ENCODE data around the gene GDI1.
A peak's percentile ranks its signal among the peaks of the same experiment; 100 is the strongest.

Gene GDI1

DNA sequence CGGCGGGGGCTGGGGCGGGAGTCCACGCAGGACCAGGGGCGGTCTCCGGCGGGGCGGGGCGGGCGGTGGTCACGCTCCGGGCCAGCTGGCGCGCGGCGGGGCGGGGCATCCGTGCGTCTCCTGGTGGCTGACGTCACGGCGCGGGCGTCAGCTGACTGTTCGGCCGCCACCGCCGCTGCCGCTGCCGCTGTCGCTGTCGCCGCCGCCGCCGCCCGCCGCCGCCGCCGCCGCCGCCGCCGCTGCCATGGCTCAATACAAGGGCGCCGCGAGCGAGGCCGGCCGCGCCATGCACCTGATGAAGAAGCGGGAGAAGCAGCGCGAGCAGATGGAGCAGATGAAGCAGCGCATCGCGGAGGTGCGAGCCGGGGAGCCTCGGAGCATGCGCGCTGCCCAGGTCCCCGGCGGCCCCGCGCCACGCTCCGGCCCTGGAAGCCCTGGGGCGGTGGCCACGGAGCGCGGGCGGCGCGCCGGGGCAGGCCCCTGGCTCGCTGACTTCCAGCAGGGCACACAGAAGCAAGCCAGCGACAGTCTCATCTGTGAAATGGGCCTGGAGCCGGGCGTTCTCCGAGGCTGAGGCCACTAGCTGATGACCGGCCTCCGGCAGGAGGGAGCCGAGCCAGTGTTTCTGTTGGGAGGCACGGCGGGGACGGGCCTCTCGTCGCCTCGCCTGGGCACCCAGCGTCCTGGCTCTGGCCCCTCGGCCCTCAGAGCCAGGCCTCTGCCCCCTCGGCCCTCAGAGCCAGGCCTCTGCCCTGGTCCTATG lies 7.2 kb downstream of the GDI1 start, which contains the start of gene FAM50A:
Gene FAM50A, plus strand, starts transcription at position 150 of the 763 bp plus-strand sequence. Its CDS starts 95 bp downstream, at position 245.
- no peaks in the 10 kb centered on the region for H3K27me3 ChIP-seq (ENCODE audit: control insufficient read depth in 1 of 2, insufficient read depth in 1 of 2, low read length in 2 of 2)
- peak within 1 kb of the TSS in 1 of 2 experiments; percentile 33 for H2BK12ac ChIP-seq (ENCODE audit: low read length in 2 of 2)
- DNase-seq, result peak; percentile 65
- peak within 1 kb of the TSS; percentile 70 to 96 for H3K18ac ChIP-seq (ENCODE audit: low read depth in 1 of 2, low read length in 2 of 2)
- peak within 1 kb of the TSS; percentile 88 for H3K9ac ChIP-seq (ENCODE audit: low read length)
- peak within 1 kb of the TSS; percentile 70 for H4K91ac ChIP-seq (ENCODE audit: low read length)
- H3K27ac ChIP-seq (ENCODE audit: low read length, poor library complexity, severe bottlenecking), result peak within 1 kb of the TSS; percentile 47
- peaks cover 24% of the 10 kb centered on the region for H3K4me1 ChIP-seq (ENCODE audit: control insufficient read depth, insufficient read depth, low read depth, low read length)
- peak within 1 kb of the TSS; percentile 64 to 79 for H3K4me3 ChIP-seq (ENCODE audit: insufficient read depth in 1 of 2, low read depth in 1 of 2, low read length in 2 of 2)
- H2BK15ac ChIP-seq (ENCODE audit: low read depth, poor library complexity, severe bottlenecking), result peak within 1 kb of the TSS; percentile 7
- H3K23ac ChIP-seq (ENCODE audit: low read length in 2 of 2), result no peak within 1 kb of the TSS
- H4K8ac ChIP-seq (ENCODE audit: low read length), result peak within 1 kb of the TSS; percentile 91
- H3K79me1 ChIP-seq (replicated peaks; ENCODE audit: low read length, poor library complexity, severe bottlenecking), result peaks cover 11% of the 10 kb centered on the region
- peak within 1 kb of the TSS; percentile 81 to 92 for H3K4ac ChIP-seq (ENCODE audit: low read depth in 1 of 2, low read length in 2 of 2)
- peaks cover 61 to 80% of the 10 kb centered on the region in 2 experiments for H3K36me3 ChIP-seq (ENCODE audit: control insufficient read depth in 1 of 2, insufficient read depth in 2 of 2, low read depth in 1 of 2, low read length in 2 of 2)
- H2BK5ac ChIP-seq (ENCODE audit: low read depth, low read length, poor library complexity, severe bottlenecking), result no peak within 1 kb of the TSS
- H2AFZ ChIP-seq (ENCODE audit: low read depth, low read length), result no peak within 1 kb of the TSS
- 1% methylated on average over 32 of the region's 94 CpGs for WGBS
- peak within 1 kb of the TSS; percentile 72 for H3K4me2 ChIP-seq (ENCODE audit: low read length, poor library complexity, severe bottlenecking)
- H2AK5ac ChIP-seq (ENCODE audit: low read length, severe bottlenecking), result no peak within 1 kb of the TSS
- H3K14ac ChIP-seq (ENCODE audit: low read length in 2 of 2), result peak within 1 kb of the TSS in 1 of 2 experiments; percentile 70
- H2BK120ac ChIP-seq (ENCODE audit: low read depth, low read length), result peak within 1 kb of the TSS; percentile 83
- H3K9me3 ChIP-seq (ENCODE audit: control insufficient read depth, low read length), result no peaks in the 10 kb centered on the region

DNA sequence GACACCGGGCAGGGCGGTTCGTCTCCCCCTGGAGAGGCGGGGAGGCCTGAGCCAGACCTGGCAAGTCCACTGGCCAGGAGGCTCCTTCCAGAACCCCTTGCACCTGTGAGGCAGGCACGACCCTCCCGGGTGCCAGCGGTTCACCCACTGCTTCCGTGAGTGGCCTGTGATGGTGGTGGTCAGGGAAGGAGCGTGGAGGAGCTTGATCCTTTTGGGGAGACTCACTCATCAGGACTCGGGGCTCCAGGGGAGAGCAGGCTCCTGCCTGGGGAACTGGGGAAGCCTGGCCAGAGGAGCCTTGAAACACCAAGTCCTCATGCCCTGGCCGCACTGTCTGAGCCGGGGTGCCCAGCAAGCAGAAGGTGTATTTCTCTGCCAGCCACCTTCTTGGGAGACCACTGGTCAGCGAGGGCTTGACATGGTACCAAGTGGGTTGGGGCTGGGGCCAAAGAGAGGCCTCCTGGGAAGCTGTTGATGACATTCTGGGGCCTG lies 7.8 kb downstream of the GDI1 start:
- no peaks in the 10 kb centered on the region for H3K27me3 ChIP-seq (ENCODE audit: control insufficient read depth in 1 of 2, insufficient read depth in 1 of 2, low read length in 2 of 2)
- peak overlapping the region; percentile 83 for H2BK120ac ChIP-seq (ENCODE audit: low read depth, low read length)
- H3K79me1 ChIP-seq (replicated peaks; ENCODE audit: low read length, poor library complexity, severe bottlenecking), result peaks cover 13% of the 10 kb centered on the region
- peak overlapping the region in 1 of 2 experiments; percentile 33 for H2BK12ac ChIP-seq (ENCODE audit: low read length in 2 of 2)
- H2BK5ac ChIP-seq (ENCODE audit: low read depth, low read length, poor library complexity, severe bottlenecking), result no peak overlapping the region
- no peak overlapping the region for H2AK5ac ChIP-seq (ENCODE audit: low read length, severe bottlenecking)
- peak overlapping the region; percentile 70 to 96 for H3K18ac ChIP-seq (ENCODE audit: low read depth in 1 of 2, low read length in 2 of 2)
- H3K23ac ChIP-seq (ENCODE audit: low read length in 2 of 2), result no peak overlapping the region
- no peak overlapping the region for H3K27ac ChIP-seq (ENCODE audit: low read length, poor library complexity, severe bottlenecking)
- peak overlapping the region; percentile 54 for H4K8ac ChIP-seq (ENCODE audit: low read length)
- peak overlapping the region; percentile 88 for H3K9ac ChIP-seq (ENCODE audit: low read length)
- H3K4ac ChIP-seq (ENCODE audit: low read depth in 1 of 2, low read length in 2 of 2), result peak overlapping the region; percentile 81 to 92
- peak overlapping the region; percentile 57 for H3K4me2 ChIP-seq (ENCODE audit: low read length, poor library complexity, severe bottlenecking)
- peaks cover 24% of the 10 kb centered on the region for H3K4me1 ChIP-seq (ENCODE audit: control insufficient read depth, insufficient read depth, low read depth, low read length)
- H2AFZ ChIP-seq (ENCODE audit: low read depth, low read length), result no peak overlapping the region
- no peaks in the 10 kb centered on the region for H3K9me3 ChIP-seq (ENCODE audit: control insufficient read depth, low read length)
- peak overlapping the region; percentile 7 for H2BK15ac ChIP-seq (ENCODE audit: low read depth, poor library complexity, severe bottlenecking)
- H3K4me3 ChIP-seq (ENCODE audit: insufficient read depth in 1 of 2, low read depth in 1 of 2, low read length in 2 of 2), result peak overlapping the region; percentile 64 to 79
- no peak for DNase-seq
- WGBS, result 83% methylated on average over 8 of the region's 13 CpGs
- peaks cover 66 to 80% of the 10 kb centered on the region in 2 experiments for H3K36me3 ChIP-seq (ENCODE audit: control insufficient read depth in 1 of 2, insufficient read depth in 2 of 2, low read depth in 1 of 2, low read length in 2 of 2)
- peak overlapping the region in 1 of 2 experiments; percentile 44 for H3K14ac ChIP-seq (ENCODE audit: low read length in 2 of 2)
- H4K91ac ChIP-seq (ENCODE audit: low read length), result peak overlapping the region; percentile 56

DNA sequence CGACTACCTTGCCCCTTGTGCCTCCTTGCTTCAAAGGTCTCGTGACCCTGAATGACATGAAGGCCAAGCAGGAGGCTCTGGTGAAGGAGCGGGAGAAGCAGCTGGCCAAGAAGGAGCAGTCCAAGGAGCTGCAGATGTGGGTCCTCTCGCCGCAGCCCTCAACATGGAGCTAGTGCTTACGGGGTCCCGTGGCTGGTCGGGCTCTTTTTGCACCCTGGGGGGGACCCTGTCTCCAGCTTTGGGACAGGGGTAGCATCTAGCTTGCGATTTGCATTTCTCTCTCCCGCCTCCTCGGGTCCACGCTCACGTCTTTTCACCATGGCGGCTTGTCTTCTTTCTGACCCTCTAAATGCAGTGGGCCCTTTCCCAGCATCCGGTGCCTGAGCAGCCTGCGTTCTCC lies 8.8 kb downstream of the GDI1 start:
- H3K4me2 ChIP-seq (ENCODE audit: low read length, poor library complexity, severe bottlenecking), result no peak overlapping the region
- no peak overlapping the region for H2BK12ac ChIP-seq (ENCODE audit: low read length in 2 of 2)
- no peak overlapping the region for H2AFZ ChIP-seq (ENCODE audit: low read depth, low read length)
- H3K27me3 ChIP-seq (ENCODE audit: control insufficient read depth in 1 of 2, insufficient read depth in 1 of 2, low read length in 2 of 2), result no peaks in the 10 kb centered on the region
- H3K27ac ChIP-seq (ENCODE audit: low read length, poor library complexity, severe bottlenecking), result no peak overlapping the region
- no peak overlapping the region for H2AK5ac ChIP-seq (ENCODE audit: low read length, severe bottlenecking)
- no peaks in the 10 kb centered on the region for H3K9me3 ChIP-seq (ENCODE audit: control insufficient read depth, low read length)
- H3K79me1 ChIP-seq (replicated peaks; ENCODE audit: low read length, poor library complexity, severe bottlenecking), result peaks cover 18% of the 10 kb centered on the region
- H3K4me3 ChIP-seq (ENCODE audit: insufficient read depth in 1 of 2, low read depth in 1 of 2, low read length in 2 of 2), result peak overlapping the region in 1 of 2 experiments; percentile 79
- H3K4me1 ChIP-seq (ENCODE audit: control insufficient read depth, insufficient read depth, low read depth, low read length), result peaks cover 24% of the 10 kb centered on the region
- no peak overlapping the region for H3K9ac ChIP-seq (ENCODE audit: low read length)
- DNase-seq, result no peak
- WGBS, result over 99% methylated on average over 16 of the region's 16 CpGs
- no peak overlapping the region for H3K18ac ChIP-seq (ENCODE audit: low read depth in 1 of 2, low read length in 2 of 2)
- H3K23ac ChIP-seq (ENCODE audit: low read length in 2 of 2), result no peak overlapping the region
- no peak overlapping the region for H2BK120ac ChIP-seq (ENCODE audit: low read depth, low read length)
- H2BK5ac ChIP-seq (ENCODE audit: low read depth, low read length, poor library complexity, severe bottlenecking), result no peak overlapping the region
- no peak overlapping the region for H4K91ac ChIP-seq (ENCODE audit: low read length)
- no peak overlapping the region for H3K14ac ChIP-seq (ENCODE audit: low read length in 2 of 2)
- no peak overlapping the region for H4K8ac ChIP-seq (ENCODE audit: low read length)
- H3K36me3 ChIP-seq (ENCODE audit: control insufficient read depth in 1 of 2, insufficient read depth in 2 of 2, low read depth in 1 of 2, low read length in 2 of 2), result peaks cover 73 to 80% of the 10 kb centered on the region in 2 experiments
- H2BK15ac ChIP-seq (ENCODE audit: low read depth, poor library complexity, severe bottlenecking), result no peak overlapping the region
- H3K4ac ChIP-seq (ENCODE audit: low read depth in 1 of 2, low read length in 2 of 2), result no peak overlapping the region

DNA sequence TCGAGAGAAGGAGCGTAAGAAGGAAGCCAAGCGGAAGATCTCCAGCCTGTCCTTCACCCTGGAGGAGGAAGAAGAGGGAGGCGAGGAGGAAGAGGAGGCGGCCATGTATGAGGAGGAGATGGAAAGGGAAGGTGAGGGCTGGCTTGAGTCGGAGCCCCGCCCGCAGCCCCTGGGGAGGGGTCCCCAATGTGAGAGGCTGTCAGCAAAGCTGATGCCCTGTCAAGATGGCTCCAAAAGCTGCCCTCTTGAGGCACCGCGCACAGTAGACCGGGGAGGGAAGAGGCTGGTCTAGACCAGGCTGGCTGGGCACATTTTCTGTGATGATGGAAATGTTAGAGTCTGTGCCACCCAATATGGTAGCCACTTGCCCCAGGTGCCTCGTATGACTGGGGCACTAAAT lies 9.5 kb downstream of the GDI1 start:
- Histone ChIP-seq H3K23ac (ENCODE audit: low read length in 2 of 2) (no peak overlapping the region), H3K18ac (ENCODE audit: low read depth in 1 of 2, low read length in 2 of 2) (no peak overlapping the region), H3K14ac (ENCODE audit: low read length in 2 of 2) (no peak overlapping the region), H2BK12ac (ENCODE audit: low read length in 2 of 2) (no peak overlapping the region), H2BK15ac (ENCODE audit: low read depth, poor library complexity, severe bottlenecking) (no peak overlapping the region), H3K9ac (ENCODE audit: low read length) (no peak overlapping the region), H2AFZ (ENCODE audit: low read depth, low read length) (no peak overlapping the region), H3K4ac (ENCODE audit: low read depth in 1 of 2, low read length in 2 of 2) (no peak overlapping the region), H2BK5ac (ENCODE audit: low read depth, low read length, poor library complexity, severe bottlenecking) (no peak overlapping the region), H3K4me1 (ENCODE audit: control insufficient read depth, insufficient read depth, low read depth, low read length) (peaks cover 26% of the 10 kb centered on the region), H4K8ac (ENCODE audit: low read length) (no peak overlapping the region), H2AK5ac (ENCODE audit: low read length, severe bottlenecking) (no peak overlapping the region), H3K9me3 (ENCODE audit: control insufficient read depth, low read length) (no peaks in the 10 kb centered on the region), H2BK120ac (ENCODE audit: low read depth, low read length) (no peak overlapping the region), H3K27me3 (ENCODE audit: control insufficient read depth in 1 of 2, insufficient read depth in 1 of 2, low read length in 2 of 2) (no peaks in the 10 kb centered on the region), H3K4me3 (ENCODE audit: insufficient read depth in 1 of 2, low read depth in 1 of 2, low read length in 2 of 2) (no peak overlapping the region), H3K36me3 (ENCODE audit: control insufficient read depth in 1 of 2, insufficient read depth in 2 of 2, low read depth in 1 of 2, low read length in 2 of 2) (peaks cover 76 to 80% of the 10 kb centered on the region in 2 experiments), H3K4me2 (ENCODE audit: low read length, poor library complexity, severe bottlenecking) (no peak overlapping the region), H4K91ac (ENCODE audit: low read length) (no peak overlapping the region), H3K79me1 (replicated peaks; ENCODE audit: low read length, poor library complexity, severe bottlenecking) (peaks cover 22% of the 10 kb centered on the region), H3K27ac (ENCODE audit: low read length, poor library complexity, severe bottlenecking) (no peak overlapping the region)
- no peak for DNase-seq
- WGBS, result 95% methylated on average over 11 of the region's 12 CpGs

Data from mesenchymal stem cell (in vitro differentiated cells and primary cell).